ENCODE data around the gene FGFRL1. TPM values are rescaled to one million over a fixed set of nuclear protein-coding genes. Genes with fewer than 3 reads are reported as not detected.

Gene FGFRL1
- total and polyA plus RNA-seq, 4 donors = 11.2 to 43.7 (median 33.4) TPM

DNA sequence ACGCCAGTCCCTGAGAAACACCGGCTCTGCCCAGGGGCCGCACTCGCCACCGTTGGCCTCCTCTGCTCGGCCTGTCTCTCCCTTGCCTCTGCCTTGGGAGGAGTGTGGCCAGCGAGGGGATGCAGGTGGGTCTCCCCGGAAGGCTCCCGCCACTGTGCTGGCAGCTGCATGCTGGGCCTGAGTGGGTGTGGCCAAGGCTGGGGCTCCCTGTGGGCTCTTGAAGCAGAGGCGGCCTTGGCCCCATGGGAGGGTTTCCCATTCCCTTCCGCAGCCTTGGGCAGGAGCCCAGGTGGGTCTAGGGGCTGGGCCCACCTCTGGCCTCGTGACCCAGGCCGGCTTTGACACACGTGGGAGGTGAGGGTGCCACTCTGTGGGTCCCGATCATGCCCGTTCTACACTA, 19.1 kb downstream of the FGFRL1 start:
- Histone ChIP-seq H3K4me1 (ENCODE audit: control insufficient read depth, insufficient read depth, low read length) (peaks cover 69% of the 10 kb centered on the region), H3K9me3 (ENCODE audit: control insufficient read depth, insufficient read depth, low read length) (no peaks in the 10 kb centered on the region), H3K36me3 (ENCODE audit: control insufficient read depth, insufficient read depth, low read length) (peaks cover 29% of the 10 kb centered on the region), H3K4me3 (ENCODE audit: low read depth, low read length) (no peak overlapping the region), H3K27ac (ENCODE audit: low read depth, low read length) (no peak overlapping the region), H3K27me3 (ENCODE audit: control insufficient read depth, insufficient read depth, low read length) (no peaks in the 10 kb centered on the region)
- DNase-seq (ENCODE audit: low read depth in 4 of 6, low spot score in 6 of 6) = no peak
- 64% methylated on average over 16 of the region's 16 CpGs for WGBS (ENCODE audit: insufficient coverage)

DNA sequence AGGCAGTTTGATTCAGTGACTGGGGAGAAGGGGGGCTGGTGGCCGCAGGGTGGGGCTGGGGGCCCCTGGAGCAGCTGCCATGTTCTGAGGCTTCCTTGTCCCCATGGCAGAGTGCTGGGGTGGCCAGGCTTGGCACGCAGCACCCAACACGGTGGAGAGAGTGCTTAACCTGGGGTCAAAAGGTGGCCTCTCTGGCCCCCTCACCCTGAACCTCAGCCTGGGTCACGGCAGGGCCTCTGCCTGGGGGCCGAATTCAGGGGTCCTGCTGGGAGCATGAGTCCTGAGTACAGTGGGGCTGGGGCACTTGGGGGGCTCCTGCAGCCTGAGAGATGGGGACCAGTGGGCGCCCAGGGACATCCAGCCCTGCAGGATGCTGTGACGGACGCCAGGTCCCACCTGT, 19.9 kb downstream of the FGFRL1 start:
- no peak for DNase-seq (ENCODE audit: low read depth in 4 of 6, low spot score in 6 of 6)
- Histone ChIP-seq H3K36me3 (ENCODE audit: control insufficient read depth, insufficient read depth, low read length) (peaks cover 21% of the 10 kb centered on the region), H3K9me3 (ENCODE audit: control insufficient read depth, insufficient read depth, low read length) (no peaks in the 10 kb centered on the region), H3K4me1 (ENCODE audit: control insufficient read depth, insufficient read depth, low read length) (peaks cover 77% of the 10 kb centered on the region), H3K27me3 (ENCODE audit: control insufficient read depth, insufficient read depth, low read length) (no peaks in the 10 kb centered on the region), H3K27ac (ENCODE audit: low read depth, low read length) (no peak overlapping the region), H3K4me3 (ENCODE audit: low read depth, low read length) (no peak overlapping the region)
- WGBS (ENCODE audit: insufficient coverage) = 90% methylated on average over 8 of the region's 8 CpGs

DNA sequence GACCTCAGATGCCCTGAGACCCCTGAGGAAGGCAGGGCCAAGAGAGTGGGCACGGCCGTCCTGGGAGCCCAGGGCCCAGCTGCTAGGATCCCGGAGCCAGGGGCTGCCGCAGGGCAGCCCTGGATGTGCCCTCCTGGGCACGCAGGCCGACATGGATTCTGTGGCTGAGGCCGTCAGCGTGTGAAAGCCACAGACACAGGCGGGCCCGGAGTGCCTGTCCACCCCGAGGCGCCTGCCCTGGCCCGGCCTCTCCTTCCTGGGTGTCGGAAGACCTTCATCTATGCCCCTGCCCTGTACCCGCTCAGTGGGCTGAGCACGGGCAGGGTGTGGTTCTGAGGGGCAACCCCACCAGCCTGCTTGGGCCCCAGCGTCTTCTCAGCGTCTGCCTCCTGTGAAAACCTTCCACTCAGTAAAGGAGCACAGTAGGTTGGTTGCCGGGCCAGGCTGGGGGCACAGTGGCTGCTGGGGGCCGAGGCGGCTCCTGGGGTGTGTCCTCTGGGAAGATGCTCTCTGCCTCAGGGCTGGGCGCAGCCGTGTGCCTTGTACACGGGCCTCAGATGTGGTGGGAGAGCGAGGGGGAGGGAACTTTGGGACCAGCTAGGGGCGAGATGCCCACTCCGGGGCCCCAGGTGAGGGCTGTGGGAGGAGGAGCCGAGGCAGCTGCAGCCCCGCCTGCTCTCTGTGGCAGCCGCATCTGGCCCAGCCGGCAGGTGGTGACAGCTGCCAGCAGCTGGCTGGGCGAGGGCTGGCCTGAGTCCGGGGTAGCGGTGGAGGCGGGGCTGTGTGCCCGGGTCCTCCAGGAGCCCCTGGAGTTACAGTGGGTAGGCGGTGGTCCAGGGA, 20.8 kb downstream of the FGFRL1 start:
- H3K9me3 ChIP-seq (ENCODE audit: control insufficient read depth, insufficient read depth, low read length) = no peaks in the 10 kb centered on the region
- no peak overlapping the region for H3K4me3 ChIP-seq (ENCODE audit: low read depth, low read length)
- no peaks in the 10 kb centered on the region for H3K27me3 ChIP-seq (ENCODE audit: control insufficient read depth, insufficient read depth, low read length)
- H3K4me1 ChIP-seq (ENCODE audit: control insufficient read depth, insufficient read depth, low read length) = peaks cover 85% of the 10 kb centered on the region
- no peak overlapping the region for H3K27ac ChIP-seq (ENCODE audit: low read depth, low read length)
- 77% methylated on average over 35 of the region's 37 CpGs for WGBS (ENCODE audit: insufficient coverage)
- peaks cover 13% of the 10 kb centered on the region for H3K36me3 ChIP-seq (ENCODE audit: control insufficient read depth, insufficient read depth, low read length)
- DNase-seq (ENCODE audit: low read depth in 4 of 6, low spot score in 6 of 6) = no peak

DNA sequence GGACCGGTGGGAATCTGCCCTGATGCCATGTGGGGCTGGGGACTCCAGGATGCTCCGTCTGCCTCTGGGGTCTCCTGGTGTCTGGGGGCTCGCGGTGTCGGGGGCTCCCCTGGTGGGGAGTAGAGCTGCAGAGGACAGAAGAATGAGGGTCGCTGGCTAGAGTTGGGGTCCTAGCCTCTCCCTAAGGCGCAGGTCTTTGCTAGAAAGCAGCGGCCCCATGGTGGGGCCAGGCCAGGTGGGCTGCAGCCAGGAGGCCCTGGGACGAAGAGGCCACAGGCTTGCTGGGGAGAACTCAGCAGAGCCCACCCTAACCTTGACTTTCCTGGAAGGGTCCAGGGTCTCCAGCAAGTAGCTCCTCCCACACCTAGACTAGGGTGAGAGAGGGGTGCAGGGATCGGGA, 21.4 kb downstream of the FGFRL1 start:
- H3K27me3 ChIP-seq (ENCODE audit: control insufficient read depth, insufficient read depth, low read length) = no peaks in the 10 kb centered on the region
- H3K4me3 ChIP-seq (ENCODE audit: low read depth, low read length) = no peak overlapping the region
- no peaks in the 10 kb centered on the region for H3K9me3 ChIP-seq (ENCODE audit: control insufficient read depth, insufficient read depth, low read length)
- H3K4me1 ChIP-seq (ENCODE audit: control insufficient read depth, insufficient read depth, low read length) = peaks cover 83% of the 10 kb centered on the region
- H3K36me3 ChIP-seq (ENCODE audit: control insufficient read depth, insufficient read depth, low read length) = peaks cover 8% of the 10 kb centered on the region
- no peak for DNase-seq (ENCODE audit: low read depth in 4 of 6, low spot score in 6 of 6)
- no peak overlapping the region for H3K27ac ChIP-seq (ENCODE audit: low read depth, low read length)
- WGBS (ENCODE audit: insufficient coverage) = 87% methylated on average over 9 of the region's 10 CpGs

DNA sequence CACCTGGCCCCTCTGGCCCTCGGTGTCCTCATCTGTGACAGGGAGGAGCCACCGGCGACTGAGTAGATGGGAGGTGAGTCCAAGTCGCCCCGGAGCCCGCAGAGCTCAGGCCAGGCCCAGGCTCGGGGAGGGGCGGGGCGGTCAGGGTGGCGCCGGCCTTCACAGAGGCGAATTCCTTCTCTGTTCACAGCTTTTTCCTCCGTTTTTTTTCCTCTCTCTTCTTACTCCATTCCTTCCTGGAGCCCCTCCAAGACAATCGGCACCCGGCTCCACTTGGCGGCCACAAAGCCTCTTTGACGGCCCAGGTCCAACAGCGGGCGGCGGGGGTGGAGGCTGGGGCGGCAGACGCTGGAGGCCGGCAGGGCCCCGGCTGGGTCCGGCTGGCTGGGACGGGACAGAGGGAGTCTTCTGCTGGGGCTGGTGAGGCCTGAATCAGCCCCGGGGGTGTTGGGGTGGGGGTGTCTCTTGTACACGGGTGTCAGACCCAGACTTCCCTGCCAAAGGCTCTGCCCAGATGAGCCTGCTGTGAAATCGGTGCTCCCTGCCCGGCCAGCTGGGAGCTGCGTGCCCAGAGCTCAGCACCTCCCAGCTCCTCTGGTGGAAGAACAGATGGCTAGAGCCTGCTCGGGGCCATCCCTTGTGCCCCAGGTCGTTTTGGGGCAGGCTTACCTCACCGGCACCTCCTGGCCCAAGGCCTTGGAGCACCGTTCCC, 22.6 kb downstream of the FGFRL1 start:
- peak in 2 of 6 donors; percentile 75 to 93 for DNase-seq (ENCODE audit: low read depth in 4 of 6, low spot score in 6 of 6)
- H3K4me1 ChIP-seq (ENCODE audit: control insufficient read depth, insufficient read depth, low read length) = peaks cover 90% of the 10 kb centered on the region
- peak overlapping the region; percentile 84 for H3K27ac ChIP-seq (ENCODE audit: low read depth, low read length)
- no peaks in the 10 kb centered on the region for H3K9me3 ChIP-seq (ENCODE audit: control insufficient read depth, insufficient read depth, low read length)
- no peaks in the 10 kb centered on the region for H3K27me3 ChIP-seq (ENCODE audit: control insufficient read depth, insufficient read depth, low read length)
- no peaks in the 10 kb centered on the region for H3K36me3 ChIP-seq (ENCODE audit: control insufficient read depth, insufficient read depth, low read length)
- 32% methylated on average over 32 of the region's 35 CpGs for WGBS (ENCODE audit: insufficient coverage)
- no peak overlapping the region for H3K4me3 ChIP-seq (ENCODE audit: low read depth, low read length)

DNA sequence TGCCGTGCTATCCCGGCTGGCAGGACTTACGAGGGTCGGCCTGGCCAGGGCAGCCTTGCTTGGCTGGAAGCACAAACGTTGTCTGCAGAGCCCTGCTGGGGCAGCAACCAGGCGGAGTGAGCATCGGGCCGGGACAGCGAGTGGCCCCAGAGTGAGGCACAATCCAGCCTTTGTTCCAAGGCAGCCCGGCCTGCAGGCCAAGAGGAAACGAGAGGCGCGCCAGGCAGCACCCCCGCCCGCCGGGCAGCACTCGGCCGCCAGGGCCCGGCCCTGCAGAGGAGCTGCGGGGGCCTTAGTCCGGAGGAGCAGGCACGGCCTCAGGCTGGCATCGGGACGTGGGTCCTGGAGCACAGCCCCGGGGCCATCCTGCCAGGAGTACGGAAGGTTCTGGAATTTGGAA, 24.1 kb downstream of the FGFRL1 start:
- peak in 4 of 6 donors; percentile 61 to 91 (median 76) for DNase-seq (ENCODE audit: low read depth in 4 of 6, low spot score in 6 of 6)
- peak overlapping the region; percentile 73 for H3K27ac ChIP-seq (ENCODE audit: low read depth, low read length)
- H3K9me3 ChIP-seq (ENCODE audit: control insufficient read depth, insufficient read depth, low read length) = no peaks in the 10 kb centered on the region
- WGBS (ENCODE audit: insufficient coverage) = 25% methylated on average over 26 of the region's 26 CpGs
- no peak overlapping the region for H3K4me3 ChIP-seq (ENCODE audit: low read depth, low read length)
- H3K27me3 ChIP-seq (ENCODE audit: control insufficient read depth, insufficient read depth, low read length) = no peaks in the 10 kb centered on the region
- peaks cover 91% of the 10 kb centered on the region for H3K4me1 ChIP-seq (ENCODE audit: control insufficient read depth, insufficient read depth, low read length)
- no peaks in the 10 kb centered on the region for H3K36me3 ChIP-seq (ENCODE audit: control insufficient read depth, insufficient read depth, low read length)

DNA sequence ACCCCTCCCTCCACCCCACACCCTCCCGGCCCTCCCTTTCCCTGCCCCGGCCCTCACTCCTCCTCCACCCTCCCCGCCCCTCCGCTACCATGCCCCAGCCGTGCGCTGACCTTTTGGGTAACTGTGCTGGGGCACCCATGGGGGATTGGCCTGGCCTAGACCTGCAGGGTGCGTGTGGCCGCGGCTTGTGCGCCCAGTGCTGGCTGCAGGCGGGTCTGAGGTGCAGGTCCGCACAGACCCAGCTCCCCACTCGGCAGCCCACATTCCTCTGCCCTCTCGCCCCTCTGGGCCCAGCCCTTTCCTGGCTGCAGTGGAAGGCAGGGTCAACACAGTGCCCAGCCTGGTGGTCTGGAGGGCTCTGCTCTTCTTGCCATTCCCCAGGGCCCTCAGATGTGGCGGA, 24.7 kb downstream of the FGFRL1 start:
- H3K4me3 ChIP-seq (ENCODE audit: low read depth, low read length) = no peak overlapping the region
- no peak overlapping the region for H3K27ac ChIP-seq (ENCODE audit: low read depth, low read length)
- 88% methylated on average over 11 of the region's 15 CpGs for WGBS (ENCODE audit: insufficient coverage)
- H3K27me3 ChIP-seq (ENCODE audit: control insufficient read depth, insufficient read depth, low read length) = no peaks in the 10 kb centered on the region
- DNase-seq (ENCODE audit: low read depth in 4 of 6, low spot score in 6 of 6) = no peak
- H3K4me1 ChIP-seq (ENCODE audit: control insufficient read depth, insufficient read depth, low read length) = peaks cover 91% of the 10 kb centered on the region
- no peaks in the 10 kb centered on the region for H3K36me3 ChIP-seq (ENCODE audit: control insufficient read depth, insufficient read depth, low read length)
- H3K9me3 ChIP-seq (ENCODE audit: control insufficient read depth, insufficient read depth, low read length) = no peaks in the 10 kb centered on the region

DNA sequence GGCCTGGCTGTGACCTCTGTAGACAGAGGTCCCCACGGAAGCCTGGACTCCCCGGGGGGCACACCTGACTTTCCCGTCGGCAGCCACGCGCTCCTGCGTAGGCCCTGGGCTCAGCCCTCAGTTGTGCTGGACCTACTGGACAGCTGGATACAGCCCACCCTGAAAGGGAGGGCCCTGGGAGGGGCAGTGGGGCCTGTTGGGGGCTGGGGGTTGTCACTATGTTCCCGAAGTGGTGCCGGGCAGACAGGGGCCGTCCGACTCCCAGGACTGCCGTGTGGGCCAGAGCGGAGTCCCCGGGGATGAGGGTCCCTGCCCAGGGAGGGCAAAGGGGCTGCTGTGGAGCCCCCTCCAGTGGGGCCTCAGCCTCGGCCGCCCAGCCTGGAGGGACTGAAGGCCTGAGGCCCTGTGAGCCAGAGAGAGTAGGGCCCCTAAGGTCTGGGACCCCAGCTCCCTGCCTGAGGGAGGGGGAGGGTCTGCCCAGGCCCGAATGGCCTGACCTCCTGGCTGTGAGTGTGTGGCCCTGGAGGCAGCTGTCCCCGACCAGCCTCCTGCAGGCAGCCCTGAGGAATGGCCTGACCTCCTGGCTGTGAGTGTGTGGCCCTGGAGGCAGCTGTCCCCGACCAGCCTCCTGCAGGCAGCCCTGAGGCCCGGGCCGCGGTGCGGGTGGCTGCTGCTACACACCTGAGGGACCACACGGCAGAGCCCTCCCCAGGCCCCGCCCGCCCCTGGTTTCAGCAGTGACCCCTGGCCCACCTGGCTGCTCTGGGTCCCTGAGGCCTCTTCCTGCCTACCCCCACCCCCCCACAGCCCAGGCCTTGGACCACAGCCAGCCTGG, 25.8 kb downstream of the FGFRL1 start:
- H3K9me3 ChIP-seq (ENCODE audit: control insufficient read depth, insufficient read depth, low read length) = no peaks in the 10 kb centered on the region
- DNase-seq (ENCODE audit: low read depth in 4 of 6, low spot score in 6 of 6) = no peak
- H3K4me1 ChIP-seq (ENCODE audit: control insufficient read depth, insufficient read depth, low read length) = peaks cover 94% of the 10 kb centered on the region
- no peak overlapping the region for H3K27ac ChIP-seq (ENCODE audit: low read depth, low read length)
- H3K36me3 ChIP-seq (ENCODE audit: control insufficient read depth, insufficient read depth, low read length) = no peaks in the 10 kb centered on the region
- no peak overlapping the region for H3K4me3 ChIP-seq (ENCODE audit: low read depth, low read length)
- no peaks in the 10 kb centered on the region for H3K27me3 ChIP-seq (ENCODE audit: control insufficient read depth, insufficient read depth, low read length)
- 79% methylated on average over 17 of the region's 26 CpGs for WGBS (ENCODE audit: insufficient coverage)

DNA sequence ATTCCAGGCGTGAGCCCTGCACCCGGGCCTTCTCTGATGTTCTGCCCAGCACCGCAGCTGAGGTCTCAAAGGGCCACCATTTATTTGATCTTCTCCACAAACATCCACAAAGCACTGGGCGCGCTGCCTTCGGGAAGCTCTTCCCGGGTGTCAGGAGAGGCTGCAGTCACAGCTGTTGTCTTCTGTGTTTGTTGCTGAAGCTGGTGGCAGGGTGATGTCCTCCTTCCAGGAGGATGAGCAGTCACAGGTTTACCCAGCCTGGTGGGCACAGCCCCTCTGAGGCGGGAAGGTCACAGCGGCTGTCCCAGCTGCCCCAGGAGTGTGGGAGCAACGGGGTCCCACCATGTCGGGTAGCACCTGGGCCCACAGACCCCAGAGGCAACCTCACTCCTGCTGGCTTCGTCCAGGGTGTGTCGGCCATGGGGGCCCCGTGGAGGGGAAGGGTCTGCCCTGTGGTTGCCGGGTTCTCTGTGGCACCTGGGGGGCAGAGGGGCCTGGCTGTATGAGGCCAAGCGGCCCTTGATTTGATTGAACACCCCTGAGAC, 27.6 kb downstream of the FGFRL1 start:
- no peak overlapping the region for H3K4me3 ChIP-seq (ENCODE audit: low read depth, low read length)
- H3K4me1 ChIP-seq (ENCODE audit: control insufficient read depth, insufficient read depth, low read length) = peaks cover 84% of the 10 kb centered on the region
- peak overlapping the region; percentile 52 for H3K27ac ChIP-seq (ENCODE audit: low read depth, low read length)
- H3K9me3 ChIP-seq (ENCODE audit: control insufficient read depth, insufficient read depth, low read length) = no peaks in the 10 kb centered on the region
- DNase-seq (ENCODE audit: low read depth in 4 of 6, low spot score in 6 of 6) = peak in 1 of 6 donors; percentile 46
- H3K36me3 ChIP-seq (ENCODE audit: control insufficient read depth, insufficient read depth, low read length) = no peaks in the 10 kb centered on the region
- 73% methylated on average over 16 of the region's 16 CpGs for whole genome bisulfite sequencing (ENCODE audit: insufficient coverage)
- peaks cover 8% of the 10 kb centered on the region for H3K27me3 ChIP-seq (ENCODE audit: control insufficient read depth, insufficient read depth, low read length)
